Measurements from ENCODE around the gene TBL1X. TPM values are rescaled to one million over a fixed set of nuclear protein-coding genes. Genes with fewer than 3 reads are reported as not detected.
"Not testable (repeated sequence)": the region's sequence is repeated elsewhere in the genome, so short reads cannot be mapped to it uniquely, and the experiment has no call there.

TBL1X gene
- total RNA-seq, 1 experiment from 2014 or later, result 31.9 TPM

DNA sequence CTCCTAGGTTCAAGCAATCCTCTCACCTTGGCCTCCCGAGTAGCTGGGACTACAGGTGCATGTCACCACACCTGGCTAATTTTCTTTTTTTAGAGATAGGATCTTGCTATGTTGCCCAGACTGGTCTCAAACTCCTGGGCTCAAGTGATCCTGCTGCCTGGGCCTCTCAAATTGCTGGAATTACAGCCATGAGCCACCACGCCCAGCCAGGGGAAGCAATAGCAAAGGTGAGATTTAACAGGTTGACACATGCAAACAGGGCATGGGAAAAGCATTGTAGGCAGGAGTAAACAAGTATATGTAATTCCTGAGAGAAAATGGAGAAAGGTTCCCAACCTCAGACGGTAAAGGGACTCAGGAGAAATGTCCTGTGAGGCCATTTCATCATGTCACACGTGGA, 33.6 kb upstream of the TBL1X start:
- CTCF ChIA-PET, result no interaction called here
- no peaks in the 10 kb centered on the region for H3K27me3 ChIP-seq (ENCODE audit: low read length)

DNA sequence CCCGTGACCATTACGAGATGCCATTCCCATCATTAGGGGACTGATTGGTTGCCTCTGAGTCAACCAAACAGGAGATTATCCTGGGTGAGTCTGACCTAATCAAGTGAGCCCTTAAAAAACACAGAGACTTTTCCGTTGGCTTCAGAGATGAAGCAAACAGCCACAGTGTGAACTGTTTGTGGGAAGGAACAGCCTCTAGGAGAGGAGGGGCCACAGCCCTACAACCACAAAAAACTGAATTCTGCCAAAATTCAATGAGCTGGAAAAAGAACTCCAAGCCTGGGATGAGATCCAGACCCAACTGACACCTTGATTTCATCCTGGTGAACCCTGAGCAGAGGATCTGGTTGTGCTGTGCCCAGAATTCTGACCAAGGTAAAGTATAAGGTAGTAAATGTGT, 31.3 kb upstream of the TBL1X start:
- intact Hi-C loops (cut with micrococcal nuclease), result no loop called here

More for the DNA sequence above, 33.6 kb upstream of the TBL1X start:
- no peaks in the 10 kb centered on the region for H3K9me2 ChIP-seq (replicated peaks; ENCODE audit: low read length)
- H3F3A ChIP-seq (ENCODE audit: low read length, unreplicated experiment), result no peaks in the 10 kb centered on the region
- no peak for TF ChIP-seq EZH2phosphoT487 (IDR thresholded peaks at IDR 0.05; ENCODE audit: borderline replicate concordance, low read length)
- TF ChIP-seq, protein P1, sequence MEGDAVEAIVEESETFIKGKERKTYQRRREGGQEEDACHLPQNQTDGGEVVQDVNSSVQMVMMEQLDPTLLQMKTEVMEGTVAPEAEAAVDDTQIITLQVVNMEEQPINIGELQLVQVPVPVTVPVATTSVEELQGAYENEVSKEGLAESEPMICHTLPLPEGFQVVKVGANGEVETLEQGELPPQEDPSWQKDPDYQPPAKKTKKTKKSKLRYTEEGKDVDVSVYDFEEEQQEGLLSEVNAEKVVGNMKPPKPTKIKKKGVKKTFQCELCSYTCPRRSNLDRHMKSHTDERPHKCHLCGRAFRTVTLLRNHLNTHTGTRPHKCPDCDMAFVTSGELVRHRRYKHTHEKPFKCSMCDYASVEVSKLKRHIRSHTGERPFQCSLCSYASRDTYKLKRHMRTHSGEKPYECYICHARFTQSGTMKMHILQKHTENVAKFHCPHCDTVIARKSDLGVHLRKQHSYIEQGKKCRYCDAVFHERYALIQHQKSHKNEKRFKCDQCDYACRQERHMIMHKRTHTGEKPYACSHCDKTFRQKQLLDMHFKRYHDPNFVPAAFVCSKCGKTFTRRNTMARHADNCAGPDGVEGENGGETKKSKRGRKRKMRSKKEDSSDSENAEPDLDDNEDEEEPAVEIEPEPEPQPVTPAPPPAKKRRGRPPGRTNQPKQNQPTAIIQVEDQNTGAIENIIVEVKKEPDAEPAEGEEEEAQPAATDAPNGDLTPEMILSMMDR (conservative IDR thresholded peaks at IDR 0.05; ENCODE audit: low read depth, low read length), result no peak
- TF ChIP-seq EZH2 (IDR thresholded peaks at IDR 0.05; ENCODE audit: low read length, unreplicated experiment), result no peak
- H3K79me2 ChIP-seq (ENCODE audit: low read length), result no peaks in the 10 kb centered on the region
- H3K4me2 ChIP-seq (ENCODE audit: low read length), result no peak overlapping the region
- intact Hi-C loops (cut with micrococcal nuclease), result no loop called here
- no peaks in the 10 kb centered on the region for H3K4me1 ChIP-seq (ENCODE audit: insufficient read depth, low read length)
- no peak overlapping the region for H3K9ac ChIP-seq (ENCODE audit: low read length)
- no peaks in the 10 kb centered on the region for H3K9me3 ChIP-seq (ENCODE audit: low read length)
- no peaks in the 10 kb centered on the region for H4K20me1 ChIP-seq (ENCODE audit: low read length)
- BruUV-seq (replicated peaks), result no TSS peak
- DNase-seq (no peak), ATAC-seq (no peak)
- no peaks in the 10 kb centered on the region for H3K36me3 ChIP-seq (ENCODE audit: low read depth, low read length)
- POLR2A ChIA-PET (ENCODE audit: unreplicated experiment), result no interaction called here
- no peak overlapping the region for H3K4me3 ChIP-seq (ENCODE audit: low read length)
- no peak overlapping the region for H3K27ac ChIP-seq (ENCODE audit: low read length)
- H2AFZ ChIP-seq (ENCODE audit: low read length), result no peak overlapping the region

DNA sequence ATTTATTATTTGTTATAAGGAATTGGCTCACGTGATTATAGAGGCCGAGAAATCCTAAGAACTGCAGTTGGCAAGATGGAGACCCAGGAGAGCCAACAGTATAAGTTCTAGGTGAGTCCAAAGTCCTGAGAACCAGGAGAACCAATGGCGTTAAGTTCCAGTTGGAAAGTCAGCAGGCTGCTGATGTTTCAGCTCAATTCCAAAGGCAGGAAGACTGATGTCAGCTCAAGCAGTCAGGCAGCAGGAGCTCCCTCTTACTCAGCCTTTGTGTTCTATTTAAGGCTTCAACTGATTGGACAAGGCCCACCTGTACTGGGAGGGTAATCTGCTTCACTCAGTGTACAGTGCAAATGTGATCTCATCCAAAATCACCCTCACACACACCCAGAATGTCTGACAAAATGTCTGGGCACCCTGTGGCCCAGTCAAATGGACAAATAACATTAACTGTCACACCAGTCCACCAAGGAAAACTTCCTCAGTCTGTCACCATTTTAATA, 30.8 kb upstream of the TBL1X start:
- Histone ChIP-seq H3K9me2 (replicated peaks; ENCODE audit: low read length) (no peaks in the 10 kb centered on the region), H3K79me2 (ENCODE audit: low read length) (no peaks in the 10 kb centered on the region), H3K4me1 (ENCODE audit: insufficient read depth, low read length) (no peaks in the 10 kb centered on the region), H3K27ac (ENCODE audit: low read length) (no peak overlapping the region), H3F3A (ENCODE audit: low read length, unreplicated experiment) (no peaks in the 10 kb centered on the region), H3K27me3 (ENCODE audit: low read length) (no peaks in the 10 kb centered on the region), H4K20me1 (ENCODE audit: low read length) (no peaks in the 10 kb centered on the region), H3K4me3 (ENCODE audit: low read length) (no peak overlapping the region), H2AFZ (ENCODE audit: low read length) (no peak overlapping the region), H3K9me3 (ENCODE audit: low read length) (no peaks in the 10 kb centered on the region), H3K9ac (ENCODE audit: low read length) (no peak overlapping the region), H3K4me2 (ENCODE audit: low read length) (no peak overlapping the region), H3K36me3 (ENCODE audit: low read depth, low read length) (no peaks in the 10 kb centered on the region)
- ATAC-seq (no peak), DNase-seq (no peak)
- intact Hi-C loops (cut with micrococcal nuclease), result no loop called here
- TF ChIP-seq, protein P1 (conservative IDR thresholded peaks at IDR 0.05; ENCODE audit: low read depth, low read length), result no peak
- TF ChIP-seq EZH2 (IDR thresholded peaks at IDR 0.05; ENCODE audit: low read length, unreplicated experiment), result no peak
- CTCF ChIA-PET, result no interaction called here
- POLR2A ChIA-PET (ENCODE audit: unreplicated experiment), result no interaction called here
- no TSS peak for BruUV-seq (replicated peaks)

More for the DNA sequence above, 31.3 kb upstream of the TBL1X start:
- no peak for DNase-seq
- H3K79me2 ChIP-seq (ENCODE audit: low read length), result no peaks in the 10 kb centered on the region
- H3K9me2 ChIP-seq (replicated peaks; ENCODE audit: low read length), result no peaks in the 10 kb centered on the region
- no peak overlapping the region for H3K4me3 ChIP-seq (ENCODE audit: low read length)
- H3K36me3 ChIP-seq (ENCODE audit: low read depth, low read length), result no peaks in the 10 kb centered on the region
- no peak overlapping the region for H3K27ac ChIP-seq (ENCODE audit: low read length)
- TF ChIP-seq EZH2phosphoT487 (IDR thresholded peaks at IDR 0.05; ENCODE audit: borderline replicate concordance, low read length) (no peak), EZH2 (IDR thresholded peaks at IDR 0.05; ENCODE audit: low read length, unreplicated experiment) (no peak)
- TF ChIP-seq, protein P1 (conservative IDR thresholded peaks at IDR 0.05; ENCODE audit: low read depth, low read length), result no peak
- no peaks in the 10 kb centered on the region for H3K9me3 ChIP-seq (ENCODE audit: low read length)
- ChIA-PET POLR2A (ENCODE audit: unreplicated experiment) (no interaction called here), CTCF (no interaction called here)
- no peak overlapping the region for H3K9ac ChIP-seq (ENCODE audit: low read length)
- no peaks in the 10 kb centered on the region for H3K4me1 ChIP-seq (ENCODE audit: insufficient read depth, low read length)
- H2AFZ ChIP-seq (ENCODE audit: low read length), result no peak overlapping the region
- H3K27me3 ChIP-seq (ENCODE audit: low read length), result no peaks in the 10 kb centered on the region
- H3K4me2 ChIP-seq (ENCODE audit: low read length), result no peak overlapping the region
- H3F3A ChIP-seq (ENCODE audit: low read length, unreplicated experiment), result no peaks in the 10 kb centered on the region
- H4K20me1 ChIP-seq (ENCODE audit: low read length), result no peaks in the 10 kb centered on the region
- no peak for ATAC-seq
- no TSS peak for BruUV-seq (replicated peaks)

DNA sequence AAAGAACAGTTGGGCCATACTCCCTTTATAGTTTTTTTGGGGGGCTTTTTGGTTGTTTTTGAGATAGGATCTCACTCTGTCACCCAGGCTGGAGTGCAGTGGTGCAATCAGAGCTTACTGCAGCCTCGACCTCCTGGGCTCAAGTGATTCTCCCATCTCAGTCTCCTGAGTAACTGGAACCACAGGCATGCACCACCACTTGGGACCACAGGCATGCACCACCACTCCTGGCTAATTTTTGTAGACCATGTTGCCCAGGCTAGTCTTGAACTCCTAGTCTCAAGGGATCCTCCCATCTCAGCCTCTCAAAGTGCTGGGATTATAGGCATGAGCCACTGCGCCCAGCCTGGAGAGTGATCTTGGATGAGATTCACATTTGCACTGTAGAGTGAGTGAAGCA, 29.8 kb upstream of the TBL1X start:
- CTCF ChIA-PET; H3K4me2 ChIP-seq (ENCODE audit: low read length); H3K36me3 ChIP-seq (ENCODE audit: low read depth, low read length); H3K9ac ChIP-seq (ENCODE audit: low read length); H3K9me2 ChIP-seq (replicated peaks; ENCODE audit: low read length); intact Hi-C loops (cut with micrococcal nuclease); H3K27me3 ChIP-seq (ENCODE audit: low read length); H2AFZ ChIP-seq (ENCODE audit: low read length); H4K20me1 ChIP-seq (ENCODE audit: low read length); DNase-seq; H3K9me3 ChIP-seq (ENCODE audit: low read length); H3K27ac ChIP-seq (ENCODE audit: low read length); BruUV-seq (replicated peaks); H3K79me2 ChIP-seq (ENCODE audit: low read length); POLR2A ChIA-PET (ENCODE audit: unreplicated experiment); H3F3A ChIP-seq (ENCODE audit: low read length, unreplicated experiment); H3K4me3 ChIP-seq (ENCODE audit: low read length); H3K4me1 ChIP-seq (ENCODE audit: insufficient read depth, low read length); ATAC-seq: not testable (repeated sequence)
